ENCODE measurements around the gene CLPX. TPM values are rescaled to one million over a fixed set of nuclear protein-coding genes. Genes with fewer than 3 reads are reported as not detected.
A peak's percentile ranks its signal among the peaks of the same experiment; 100 is the strongest.
"Not testable (repeated sequence)": the region's sequence is repeated elsewhere in the genome, so short reads cannot be mapped to it uniquely, and the experiment has no call there.

The CLPX gene
- total RNA-seq, 4 donors from 2014 or later: 51.0 to 57.4 (median 54.1) TPM

DNA sequence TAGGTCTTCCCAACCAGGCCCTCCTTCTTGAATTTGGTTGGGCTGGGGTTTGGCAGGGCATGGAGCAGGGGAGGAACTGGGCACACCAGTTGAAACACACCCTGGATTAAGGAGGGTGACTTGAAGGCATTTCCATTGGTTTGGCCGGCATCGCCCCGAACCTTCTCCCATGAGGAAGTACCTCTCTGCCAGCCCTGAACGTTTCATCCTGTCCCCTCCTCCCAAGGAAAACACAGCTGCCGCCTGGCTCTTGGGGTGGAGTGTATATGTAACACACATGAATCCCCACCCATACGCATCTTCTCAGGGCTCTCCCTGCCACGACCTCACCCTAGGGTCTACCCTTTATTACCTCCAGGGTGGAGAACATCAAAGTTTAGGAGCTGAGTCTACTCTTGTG is 84.7 kb downstream of the CLPX start:
- TF ChIP-seq POLR2A (IDR thresholded peaks at IDR 0.05): no peak
- TF ChIP-seq, protein P1, sequence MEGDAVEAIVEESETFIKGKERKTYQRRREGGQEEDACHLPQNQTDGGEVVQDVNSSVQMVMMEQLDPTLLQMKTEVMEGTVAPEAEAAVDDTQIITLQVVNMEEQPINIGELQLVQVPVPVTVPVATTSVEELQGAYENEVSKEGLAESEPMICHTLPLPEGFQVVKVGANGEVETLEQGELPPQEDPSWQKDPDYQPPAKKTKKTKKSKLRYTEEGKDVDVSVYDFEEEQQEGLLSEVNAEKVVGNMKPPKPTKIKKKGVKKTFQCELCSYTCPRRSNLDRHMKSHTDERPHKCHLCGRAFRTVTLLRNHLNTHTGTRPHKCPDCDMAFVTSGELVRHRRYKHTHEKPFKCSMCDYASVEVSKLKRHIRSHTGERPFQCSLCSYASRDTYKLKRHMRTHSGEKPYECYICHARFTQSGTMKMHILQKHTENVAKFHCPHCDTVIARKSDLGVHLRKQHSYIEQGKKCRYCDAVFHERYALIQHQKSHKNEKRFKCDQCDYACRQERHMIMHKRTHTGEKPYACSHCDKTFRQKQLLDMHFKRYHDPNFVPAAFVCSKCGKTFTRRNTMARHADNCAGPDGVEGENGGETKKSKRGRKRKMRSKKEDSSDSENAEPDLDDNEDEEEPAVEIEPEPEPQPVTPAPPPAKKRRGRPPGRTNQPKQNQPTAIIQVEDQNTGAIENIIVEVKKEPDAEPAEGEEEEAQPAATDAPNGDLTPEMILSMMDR (IDR thresholded peaks at IDR 0.05): no peak
- 43 to 62% methylated on average over 5 to 7 of the region's 7 CpGs for WGBS, 2 donors
- intact Hi-C loops (cut with DNase I): no loop called here
- H3K27ac ChIP-seq: peak overlapping the region; percentile 15 to 72 (median 67)
- no peaks in the 10 kb centered on the region for H3K9me3 ChIP-seq
- DNase-seq: no peak
- peaks cover 0 to 72% (median 10%) of the 10 kb centered on the region in 3 donors for H3K36me3 ChIP-seq
- peaks cover 12 to 35% (median 14%) of the 10 kb centered on the region in 3 donors for H3K4me1 ChIP-seq
- no peak overlapping the region for H3K4me3 ChIP-seq
- no peaks in the 10 kb centered on the region for H3K27me3 ChIP-seq

DNA sequence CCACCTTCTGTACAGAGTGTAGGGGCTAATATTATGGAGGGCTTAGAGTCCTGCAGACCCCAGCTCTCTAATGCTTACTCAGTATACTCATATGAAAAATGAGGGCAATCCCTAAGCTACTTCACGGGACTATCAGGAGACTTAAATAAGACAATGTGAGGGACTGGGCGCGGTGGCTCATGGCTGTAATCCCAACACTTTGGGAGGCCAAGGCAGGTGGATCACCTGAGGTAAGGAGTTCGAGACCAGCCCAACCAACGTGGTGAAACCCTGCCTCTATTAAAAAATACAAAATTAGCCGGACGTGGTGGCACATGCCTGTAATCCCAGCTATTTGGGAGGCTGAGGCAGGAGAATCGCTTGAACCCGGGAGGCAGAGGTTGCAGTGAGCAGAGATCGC is 85.3 kb downstream of the CLPX start:
- peak overlapping the region in 2 of 4 donors; percentile 67 to 72 for H3K27ac ChIP-seq
- H3K9me3 ChIP-seq; DNase-seq; H3K4me3 ChIP-seq; H3K27me3 ChIP-seq; intact Hi-C loops (cut with DNase I): not testable (repeated sequence)
- peaks cover 0 to 65% (median 10%) of the 10 kb centered on the region in 3 donors for H3K36me3 ChIP-seq
- H3K4me1 ChIP-seq: peaks cover 15 to 42% (median 19%) of the 10 kb centered on the region in 3 donors
- whole genome bisulfite sequencing, 2 donors: 83 to 86% methylated on average over 9 to 10 of the region's 10 CpGs

DNA sequence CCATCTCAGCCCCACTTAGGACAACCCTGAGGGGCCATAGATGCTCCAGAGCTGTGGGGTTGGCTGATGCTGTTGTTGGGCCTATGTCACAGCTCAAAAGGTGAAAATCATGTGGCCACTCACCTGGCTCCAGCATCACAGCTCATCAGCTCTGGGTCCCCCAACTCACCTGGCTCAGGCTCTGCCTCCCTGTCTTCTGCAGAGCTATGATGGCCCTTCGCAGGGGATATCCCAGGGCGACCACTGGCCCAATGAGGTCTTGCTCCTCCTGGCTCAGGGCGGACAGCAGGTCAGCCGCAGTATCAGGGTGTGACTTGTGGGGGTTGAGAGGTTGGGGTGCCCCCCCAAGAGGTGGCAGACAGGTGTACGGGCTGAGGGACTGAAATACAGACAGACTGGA is 85.8 kb downstream of the CLPX start:
- no peak overlapping the region for H3K4me3 ChIP-seq
- peaks cover 16 to 46% (median 23%) of the 10 kb centered on the region in 3 donors for H3K4me1 ChIP-seq
- no peaks in the 10 kb centered on the region for H3K9me3 ChIP-seq
- H3K27me3 ChIP-seq: no peaks in the 10 kb centered on the region
- peaks cover 0 to 61% (median 10%) of the 10 kb centered on the region in 3 donors for H3K36me3 ChIP-seq
- WGBS, 2 donors: 95% methylated on average over 4 of the region's 5 CpGs; no CpG with 5 or more reads in 1 of the 2 donors
- DNase-seq: no peak
- TF ChIP-seq, protein P1 (IDR thresholded peaks at IDR 0.05): no peak
- no peak for TF ChIP-seq POLR2A (IDR thresholded peaks at IDR 0.05)
- peak overlapping the region in 1 of 4 donors; percentile 72 for H3K27ac ChIP-seq
- intact Hi-C loops (cut with DNase I): no loop called here

Small RNA genes lying within 50 kb of the gene (small RNA-seq; reads per million reads assigned to genes)
- gene AC013553.1: 0 reads per million in 4 donors
- 0 reads per million in 4 donors for gene AC068213.1
- gene RNU6-686P: 0 reads per million in 4 donors

Other genes starting within 250 kb of the CLPX start
- 10 to 100 TPM; 41.3 to 67.3 (median 59.6) TPM for gene SPG21, start 195.4 kb downstream of the CLPX start, total RNA-seq
- 10 to 100 TPM; 12.8 to 21.0 (median 17.8) TPM for gene MTFMT, start 155.7 kb downstream of the CLPX start, total RNA-seq
- not detected for gene SLC51B, start 140.0 kb downstream of the CLPX start, total RNA-seq
- gene RASL12, start 117.4 kb downstream of the CLPX start, total RNA-seq: 10 to 100 TPM in 2 of 4 donors, 1 to 10 TPM in 2; 2.8 to 32.4 (median 8.9) TPM
- not detected for gene KBTBD13, start 108.6 kb downstream of the CLPX start, total RNA-seq
- gene UBAP1L, start 70.1 kb downstream of the CLPX start, total RNA-seq: 1 to 10 TPM; 1.6 to 6.3 (median 2.0) TPM
- gene PDCD7, start 51.5 kb downstream of the CLPX start, total RNA-seq: 10 to 100 TPM; 12.1 to 20.8 (median 16.6) TPM
- 10 to 100 TPM in 1 of 4 donors, 1 to 10 TPM in 3; 2.5 to 78.0 (median 5.5) TPM for gene CILP, start 26.1 kb upstream of the CLPX start, total RNA-seq
- 1 to 10 TPM; 5.7 to 8.6 (median 6.3) TPM for gene PARP16, start 101.5 kb upstream of the CLPX start, total RNA-seq
- gene RNU5A-1, start 110.7 kb upstream of the CLPX start, total RNA-seq: not detected
- not detected for gene RNU5B-1, start 119.3 kb upstream of the CLPX start, total RNA-seq
- gene IGDCC3, start 192.7 kb upstream of the CLPX start, total RNA-seq: not detected
- 1 to 10 TPM in 1 of 4 donors, under 1 TPM in 3; 0.12 to 2.7 (median 0.26) TPM for gene IGDCC4, start 237.6 kb upstream of the CLPX start, total RNA-seq